ENCODE measurements around the gene SORCS3.

DNA sequence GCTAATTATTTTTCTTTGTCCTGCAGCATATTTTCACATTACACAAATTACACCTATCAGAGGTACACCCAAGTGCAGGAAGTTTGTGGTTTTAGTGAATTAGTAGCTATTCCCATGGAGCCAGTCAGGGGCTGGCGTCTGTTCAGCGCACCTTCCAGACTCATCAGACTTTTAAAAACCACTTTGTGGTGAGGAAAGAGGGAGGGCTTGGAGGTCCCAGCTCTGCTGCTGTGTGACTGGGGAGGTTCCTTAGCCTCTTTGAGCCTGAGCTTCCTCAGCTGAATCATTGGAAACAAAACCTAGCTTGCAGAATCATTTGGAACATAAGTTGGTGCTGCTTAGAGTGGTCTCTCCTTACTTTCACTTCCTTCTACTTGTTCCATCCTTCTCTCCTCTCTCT lies 175.4 kb downstream of the SORCS3 start:
- TF ChIP-seq, protein P1, sequence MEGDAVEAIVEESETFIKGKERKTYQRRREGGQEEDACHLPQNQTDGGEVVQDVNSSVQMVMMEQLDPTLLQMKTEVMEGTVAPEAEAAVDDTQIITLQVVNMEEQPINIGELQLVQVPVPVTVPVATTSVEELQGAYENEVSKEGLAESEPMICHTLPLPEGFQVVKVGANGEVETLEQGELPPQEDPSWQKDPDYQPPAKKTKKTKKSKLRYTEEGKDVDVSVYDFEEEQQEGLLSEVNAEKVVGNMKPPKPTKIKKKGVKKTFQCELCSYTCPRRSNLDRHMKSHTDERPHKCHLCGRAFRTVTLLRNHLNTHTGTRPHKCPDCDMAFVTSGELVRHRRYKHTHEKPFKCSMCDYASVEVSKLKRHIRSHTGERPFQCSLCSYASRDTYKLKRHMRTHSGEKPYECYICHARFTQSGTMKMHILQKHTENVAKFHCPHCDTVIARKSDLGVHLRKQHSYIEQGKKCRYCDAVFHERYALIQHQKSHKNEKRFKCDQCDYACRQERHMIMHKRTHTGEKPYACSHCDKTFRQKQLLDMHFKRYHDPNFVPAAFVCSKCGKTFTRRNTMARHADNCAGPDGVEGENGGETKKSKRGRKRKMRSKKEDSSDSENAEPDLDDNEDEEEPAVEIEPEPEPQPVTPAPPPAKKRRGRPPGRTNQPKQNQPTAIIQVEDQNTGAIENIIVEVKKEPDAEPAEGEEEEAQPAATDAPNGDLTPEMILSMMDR (IDR thresholded peaks at IDR 0.05; ENCODE audit: poor library complexity, severe bottlenecking), result no peak
- TF ChIP-seq, protein P2, sequence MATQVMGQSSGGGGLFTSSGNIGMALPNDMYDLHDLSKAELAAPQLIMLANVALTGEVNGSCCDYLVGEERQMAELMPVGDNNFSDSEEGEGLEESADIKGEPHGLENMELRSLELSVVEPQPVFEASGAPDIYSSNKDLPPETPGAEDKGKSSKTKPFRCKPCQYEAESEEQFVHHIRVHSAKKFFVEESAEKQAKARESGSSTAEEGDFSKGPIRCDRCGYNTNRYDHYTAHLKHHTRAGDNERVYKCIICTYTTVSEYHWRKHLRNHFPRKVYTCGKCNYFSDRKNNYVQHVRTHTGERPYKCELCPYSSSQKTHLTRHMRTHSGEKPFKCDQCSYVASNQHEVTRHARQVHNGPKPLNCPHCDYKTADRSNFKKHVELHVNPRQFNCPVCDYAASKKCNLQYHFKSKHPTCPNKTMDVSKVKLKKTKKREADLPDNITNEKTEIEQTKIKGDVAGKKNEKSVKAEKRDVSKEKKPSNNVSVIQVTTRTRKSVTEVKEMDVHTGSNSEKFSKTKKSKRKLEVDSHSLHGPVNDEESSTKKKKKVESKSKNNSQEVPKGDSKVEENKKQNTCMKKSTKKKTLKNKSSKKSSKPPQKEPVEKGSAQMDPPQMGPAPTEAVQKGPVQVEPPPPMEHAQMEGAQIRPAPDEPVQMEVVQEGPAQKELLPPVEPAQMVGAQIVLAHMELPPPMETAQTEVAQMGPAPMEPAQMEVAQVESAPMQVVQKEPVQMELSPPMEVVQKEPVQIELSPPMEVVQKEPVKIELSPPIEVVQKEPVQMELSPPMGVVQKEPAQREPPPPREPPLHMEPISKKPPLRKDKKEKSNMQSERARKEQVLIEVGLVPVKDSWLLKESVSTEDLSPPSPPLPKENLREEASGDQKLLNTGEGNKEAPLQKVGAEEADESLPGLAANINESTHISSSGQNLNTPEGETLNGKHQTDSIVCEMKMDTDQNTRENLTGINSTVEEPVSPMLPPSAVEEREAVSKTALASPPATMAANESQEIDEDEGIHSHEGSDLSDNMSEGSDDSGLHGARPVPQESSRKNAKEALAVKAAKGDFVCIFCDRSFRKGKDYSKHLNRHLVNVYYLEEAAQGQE (IDR thresholded peaks at IDR 0.05; ENCODE audit: borderline replicate concordance), result no peak
- TF ChIP-seq TAF1 (IDR thresholded peaks at IDR 0.05; ENCODE audit: low read depth) (no peak), POLR2AphosphoS5 (IDR thresholded peaks at IDR 0.05) (no peak), EZH2 (IDR thresholded peaks at IDR 0.05; ENCODE audit: borderline replicate concordance, insufficient read depth, low read length, poor library complexity, severe bottlenecking) (no peak)
